ENCODE results near the gene NBEA.
"Not testable (repeated sequence)": the region's sequence is repeated elsewhere in the genome, so short reads cannot be mapped to it uniquely, and the experiment has no call there.

NBEA gene

DNA sequence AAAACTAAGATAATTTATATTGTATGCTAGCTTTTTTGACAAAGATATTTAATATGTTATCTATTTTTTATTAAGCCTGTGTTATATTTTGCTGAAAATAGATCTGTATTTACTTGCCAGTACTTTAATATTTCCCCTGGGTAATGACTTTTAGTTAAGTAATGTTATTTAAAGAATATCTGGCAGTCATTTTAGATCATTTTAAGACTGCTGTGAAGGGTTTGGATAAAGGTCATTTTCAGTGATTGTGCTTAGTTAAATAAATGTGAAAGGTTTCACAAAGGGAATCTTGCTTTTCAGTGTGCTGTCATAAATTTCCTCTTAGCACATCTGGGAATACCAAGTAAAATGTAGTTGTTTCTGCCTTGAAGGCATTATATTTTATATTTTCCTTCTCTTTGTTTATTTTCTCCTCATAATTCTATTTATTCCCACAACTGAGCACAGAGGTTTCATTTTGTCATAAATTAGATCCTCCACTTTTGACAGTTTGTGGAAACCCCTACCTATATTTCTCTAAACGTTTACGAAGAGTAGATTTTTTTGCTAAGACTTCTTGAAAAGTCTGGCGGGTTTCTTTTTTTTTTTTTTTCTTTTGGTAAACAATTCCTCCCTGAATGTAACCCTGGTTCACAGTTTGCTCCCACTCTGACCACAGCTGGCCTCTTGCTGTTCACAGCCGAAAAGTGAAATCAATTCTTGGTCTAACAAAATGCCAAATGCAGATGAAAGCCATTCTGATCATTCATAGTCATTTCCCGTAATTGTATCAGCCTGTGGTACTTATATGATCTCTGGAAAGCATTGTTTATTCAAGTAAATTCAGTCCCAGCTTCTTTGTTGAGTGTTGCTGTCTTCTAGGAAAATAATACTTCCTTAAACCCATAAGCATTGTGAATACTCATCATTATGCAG lies 446.6 kb downstream of the NBEA start:
- H3K4me3 ChIP-seq (ENCODE audit: low read depth, low read length): no peak overlapping the region
- TF ChIP-seq, protein P1, sequence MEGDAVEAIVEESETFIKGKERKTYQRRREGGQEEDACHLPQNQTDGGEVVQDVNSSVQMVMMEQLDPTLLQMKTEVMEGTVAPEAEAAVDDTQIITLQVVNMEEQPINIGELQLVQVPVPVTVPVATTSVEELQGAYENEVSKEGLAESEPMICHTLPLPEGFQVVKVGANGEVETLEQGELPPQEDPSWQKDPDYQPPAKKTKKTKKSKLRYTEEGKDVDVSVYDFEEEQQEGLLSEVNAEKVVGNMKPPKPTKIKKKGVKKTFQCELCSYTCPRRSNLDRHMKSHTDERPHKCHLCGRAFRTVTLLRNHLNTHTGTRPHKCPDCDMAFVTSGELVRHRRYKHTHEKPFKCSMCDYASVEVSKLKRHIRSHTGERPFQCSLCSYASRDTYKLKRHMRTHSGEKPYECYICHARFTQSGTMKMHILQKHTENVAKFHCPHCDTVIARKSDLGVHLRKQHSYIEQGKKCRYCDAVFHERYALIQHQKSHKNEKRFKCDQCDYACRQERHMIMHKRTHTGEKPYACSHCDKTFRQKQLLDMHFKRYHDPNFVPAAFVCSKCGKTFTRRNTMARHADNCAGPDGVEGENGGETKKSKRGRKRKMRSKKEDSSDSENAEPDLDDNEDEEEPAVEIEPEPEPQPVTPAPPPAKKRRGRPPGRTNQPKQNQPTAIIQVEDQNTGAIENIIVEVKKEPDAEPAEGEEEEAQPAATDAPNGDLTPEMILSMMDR (IDR thresholded peaks at IDR 0.05; ENCODE audit: low read depth, low read length, missing control alignments): no peak
- DNase-seq (ENCODE audit: low read depth): no peak

DNA sequence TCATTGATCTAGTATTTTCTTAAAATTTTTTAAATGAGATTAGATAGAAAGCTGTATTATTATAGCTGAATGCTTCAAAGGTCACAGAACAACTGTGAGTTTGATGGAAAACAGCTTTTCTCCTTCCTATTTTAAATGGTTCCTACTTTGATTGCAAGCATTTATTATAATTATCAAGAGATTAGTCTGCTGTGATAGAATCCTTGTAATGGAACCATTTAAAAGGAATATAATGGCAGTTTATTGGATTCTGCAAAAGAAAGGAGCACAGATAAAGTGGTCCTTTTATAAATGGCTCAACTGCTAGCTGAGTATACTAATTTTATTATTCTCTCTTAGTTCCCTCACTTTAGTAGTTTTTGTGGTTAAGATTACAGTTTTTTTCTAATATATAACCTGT lies 447.5 kb downstream of the NBEA start:
- H3K4me3 ChIP-seq (ENCODE audit: low read depth, low read length): no peak overlapping the region
- DNase-seq (ENCODE audit: low read depth): no peak
- TF ChIP-seq, protein P1 (IDR thresholded peaks at IDR 0.05; ENCODE audit: low read depth, low read length, missing control alignments): no peak

DNA sequence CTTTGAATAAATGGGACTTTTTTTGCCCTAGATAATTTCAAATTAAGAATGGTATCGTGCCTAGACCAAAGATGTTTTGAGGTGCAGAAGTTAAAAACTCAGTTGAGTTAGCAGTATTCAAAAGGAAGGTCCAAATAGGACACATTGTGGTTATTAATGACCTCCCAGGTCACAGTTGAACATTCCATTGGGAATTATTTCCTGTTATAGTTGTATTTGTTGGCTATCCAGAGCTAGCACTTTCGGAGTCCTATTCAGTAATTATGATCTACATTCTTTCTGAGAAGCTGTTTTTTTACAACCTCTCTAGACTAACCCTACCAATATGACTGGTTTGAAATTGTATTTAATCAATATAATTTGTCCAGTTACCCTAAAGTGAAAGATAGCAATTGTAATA lies 450.7 kb downstream of the NBEA start:
- no peak for DNase-seq (ENCODE audit: low read depth)
- TF ChIP-seq, protein P1 (IDR thresholded peaks at IDR 0.05; ENCODE audit: low read depth, low read length, missing control alignments): no peak
- no peak overlapping the region for H3K4me3 ChIP-seq (ENCODE audit: low read depth, low read length)

DNA sequence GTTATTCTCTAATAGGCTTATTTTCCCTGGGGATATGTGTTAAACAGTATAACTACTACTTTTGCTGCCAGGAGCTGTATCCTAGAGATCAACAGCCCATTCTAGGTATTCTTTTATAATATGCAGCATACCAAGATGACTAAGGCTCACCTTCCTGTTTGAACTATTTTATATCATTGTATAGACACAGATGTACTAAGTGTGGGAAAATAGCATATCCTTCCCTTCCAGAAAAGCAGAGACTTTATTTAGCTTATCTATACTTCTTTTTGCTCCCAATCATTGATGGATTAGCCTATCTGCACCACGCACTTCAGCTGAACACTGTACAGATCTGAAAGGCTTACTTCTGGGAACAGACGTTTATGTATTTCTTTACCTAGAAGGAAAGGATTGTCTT lies 451.8 kb downstream of the NBEA start:
- DNase-seq (ENCODE audit: low read depth): no peak
- H3K4me3 ChIP-seq (ENCODE audit: low read depth, low read length): no peak overlapping the region
- TF ChIP-seq, protein P1 (IDR thresholded peaks at IDR 0.05; ENCODE audit: low read depth, low read length, missing control alignments): no peak

DNA sequence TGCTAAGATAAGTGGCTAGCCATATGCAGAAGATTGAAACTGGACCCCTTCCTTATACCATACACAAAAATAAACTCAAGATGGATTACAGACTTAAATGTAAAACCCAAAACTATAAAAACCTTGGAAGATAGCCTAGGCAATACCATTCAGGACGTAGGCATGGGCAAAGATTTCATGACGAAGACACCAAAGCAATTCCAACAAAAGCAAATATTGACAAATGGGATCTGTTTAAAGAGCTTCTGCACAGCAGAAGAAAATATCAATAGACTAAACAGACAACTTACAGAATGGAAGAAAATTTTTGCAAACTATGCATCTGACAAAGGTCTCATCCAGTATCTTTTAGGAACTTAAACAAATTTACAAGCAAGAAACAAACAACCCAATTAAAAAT lies 466.2 kb downstream of the NBEA start:
- not testable (repeated sequence) for DNase-seq (ENCODE audit: low read depth); H3K4me3 ChIP-seq (ENCODE audit: low read depth, low read length)

DNA sequence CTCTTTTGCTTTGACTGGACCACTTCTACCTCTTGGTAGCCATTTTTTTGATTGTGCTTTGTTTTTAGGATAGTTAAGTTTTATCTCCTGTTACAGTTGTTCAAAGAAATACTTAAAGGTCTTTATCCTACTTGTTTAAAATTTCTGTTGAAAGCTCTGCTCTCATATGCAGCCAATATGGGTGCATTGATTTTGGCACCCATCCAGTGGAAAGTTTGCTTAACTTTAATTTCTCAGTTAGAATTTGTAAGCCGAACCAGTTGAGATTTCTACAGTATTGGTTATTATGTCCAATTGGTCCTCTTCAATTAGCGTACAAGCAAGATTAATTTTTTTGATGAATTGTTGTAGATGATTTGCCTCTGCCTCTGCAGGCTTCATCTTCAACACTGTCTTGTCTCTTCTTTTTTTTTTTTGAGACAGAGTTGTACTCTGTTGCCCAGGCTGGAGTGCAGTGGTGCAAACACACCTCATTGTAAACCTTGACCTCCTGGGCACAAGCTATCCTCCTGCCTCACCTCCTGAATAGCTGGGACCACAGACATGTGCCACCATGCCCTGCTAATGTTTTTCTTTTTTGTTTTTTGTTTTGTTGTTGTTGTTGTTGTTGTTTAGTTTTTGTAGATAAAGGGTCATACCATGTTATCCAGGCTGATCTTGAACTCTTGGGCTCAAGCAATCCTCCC lies 469.1 kb downstream of the NBEA start:
- no peak overlapping the region for H3K4me3 ChIP-seq (ENCODE audit: low read depth, low read length)
- DNase-seq (ENCODE audit: low read depth): no peak
- TF ChIP-seq, protein P1 (IDR thresholded peaks at IDR 0.05; ENCODE audit: low read depth, low read length, missing control alignments): no peak

DNA sequence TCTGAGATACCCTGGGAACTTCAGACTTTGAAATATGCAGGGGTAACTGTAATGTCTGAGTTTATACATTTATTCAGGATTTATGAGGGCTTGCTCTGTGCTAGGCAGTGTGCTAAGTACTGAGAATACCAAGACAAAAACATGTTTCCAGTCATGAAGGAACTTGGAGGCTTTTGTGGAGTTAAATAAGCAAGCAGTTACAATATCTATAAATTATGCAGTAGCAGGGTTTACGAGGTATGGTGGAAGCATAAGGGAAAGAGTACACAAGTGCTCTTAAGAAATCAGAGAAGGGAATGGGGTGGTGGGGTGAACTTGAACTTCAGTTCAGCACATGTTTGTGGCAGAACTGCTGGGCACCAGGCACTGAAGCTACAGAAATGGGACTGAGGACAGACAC lies 506.4 kb downstream of the NBEA start:
- TF ChIP-seq, protein P1 (IDR thresholded peaks at IDR 0.05; ENCODE audit: low read depth, low read length, missing control alignments): no peak
- DNase-seq (ENCODE audit: low read depth): no peak
- H3K4me3 ChIP-seq (ENCODE audit: low read depth, low read length): no peak overlapping the region
